GM21360 (cell line): ENCODE results near the gene TENT5C.

Experiments
- ATAC-seq: cut with Tn5 transposase; IDR thresholded peaks from one replicate; pipeline ENCODE4 v1.9.1; 2021; ENCODE audit warnings: mild to moderate bottlenecking, moderate library complexity; ENCODE audit not compliant: unreplicated experiment

The TENT5C gene

GRCh38 chr1:117672756-117673155 lies 66.9 kb downstream of the TENT5C start:
- no peak for ATAC-seq

GRCh38 chr1:117673405-117673804 lies 67.6 kb downstream of the TENT5C start:
- ATAC-seq = no peak

GRCh38 chr1:117674521-117675400 lies 68.9 kb downstream of the TENT5C start:
- ATAC-seq = peak; percentile 68

GRCh38 chr1:117675907-117676430 lies 70.1 kb downstream of the TENT5C start:
- ATAC-seq = no peak

- no peak for ATAC-seq
These were observed 70.8 kb downstream of the TENT5C start for GRCh38 chr1:117676615-117677130.
